NCI-H82 (cell line): Measurements from ENCODE around the gene FLRT1.

Experiments used
- DNase-seq: peaks from one replicate; lab custom pipeline; 2025; lab: John Stamatoyannopoulos, UW

FLRT1 gene

DNA sequence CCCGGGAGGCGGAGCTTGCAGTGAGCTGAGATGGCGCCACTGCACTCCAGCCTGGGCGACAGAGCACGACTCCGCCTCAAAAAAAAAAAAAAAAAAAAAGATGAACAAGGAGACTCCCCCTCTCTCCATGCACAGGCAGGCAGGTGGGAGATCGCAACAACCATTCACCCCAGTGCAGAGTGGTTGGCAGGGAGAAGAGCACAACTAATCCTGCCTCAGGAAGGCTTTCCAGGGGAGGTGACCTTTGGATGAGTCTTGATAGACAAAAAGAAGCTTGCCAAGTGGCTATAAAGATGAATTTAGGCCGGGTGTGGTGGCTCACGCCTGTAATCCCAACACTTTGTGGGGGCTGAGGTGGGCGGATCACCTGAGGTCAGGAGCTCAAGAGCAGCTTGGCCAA lies 30.0 kb downstream of the FLRT1 start:
- no peak for DNase-seq

DNA sequence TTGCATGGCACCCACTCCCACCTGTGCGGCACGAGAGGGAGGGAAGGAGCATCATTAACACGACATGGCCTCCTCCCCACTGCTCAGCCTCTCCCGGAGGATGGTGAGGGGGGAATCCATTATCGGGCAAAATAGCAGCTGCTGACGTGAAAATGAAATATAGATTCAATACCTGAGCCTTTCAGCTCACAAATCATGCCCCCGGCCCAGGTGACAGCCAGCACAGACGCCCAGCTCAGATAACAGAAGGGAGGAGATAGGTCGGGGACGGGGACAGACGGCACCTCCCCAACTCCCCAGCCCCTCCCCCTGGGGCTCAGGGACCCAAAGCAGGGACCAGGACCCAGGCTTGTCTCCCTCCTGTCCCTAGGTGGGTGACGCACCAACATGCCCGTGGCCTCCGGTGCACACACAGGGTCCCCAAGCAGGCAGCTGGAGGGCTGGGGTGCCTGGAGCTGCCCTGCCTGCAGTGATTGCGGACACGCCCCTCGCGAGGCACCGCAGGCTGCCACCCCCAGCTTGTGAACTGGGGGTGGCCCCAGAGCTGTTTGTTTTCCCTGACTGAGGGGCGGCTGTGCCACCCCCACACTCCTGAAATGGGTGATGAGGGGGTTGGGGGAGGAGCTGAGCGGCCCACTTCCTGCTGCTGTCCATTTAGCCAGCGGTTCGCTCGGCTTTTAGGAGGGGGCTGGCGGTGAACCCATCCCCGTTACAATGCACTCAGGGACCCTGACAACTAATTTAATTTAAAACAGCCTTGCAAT lies 31.7 kb downstream of the FLRT1 start:
- no peak for DNase-seq

DNA sequence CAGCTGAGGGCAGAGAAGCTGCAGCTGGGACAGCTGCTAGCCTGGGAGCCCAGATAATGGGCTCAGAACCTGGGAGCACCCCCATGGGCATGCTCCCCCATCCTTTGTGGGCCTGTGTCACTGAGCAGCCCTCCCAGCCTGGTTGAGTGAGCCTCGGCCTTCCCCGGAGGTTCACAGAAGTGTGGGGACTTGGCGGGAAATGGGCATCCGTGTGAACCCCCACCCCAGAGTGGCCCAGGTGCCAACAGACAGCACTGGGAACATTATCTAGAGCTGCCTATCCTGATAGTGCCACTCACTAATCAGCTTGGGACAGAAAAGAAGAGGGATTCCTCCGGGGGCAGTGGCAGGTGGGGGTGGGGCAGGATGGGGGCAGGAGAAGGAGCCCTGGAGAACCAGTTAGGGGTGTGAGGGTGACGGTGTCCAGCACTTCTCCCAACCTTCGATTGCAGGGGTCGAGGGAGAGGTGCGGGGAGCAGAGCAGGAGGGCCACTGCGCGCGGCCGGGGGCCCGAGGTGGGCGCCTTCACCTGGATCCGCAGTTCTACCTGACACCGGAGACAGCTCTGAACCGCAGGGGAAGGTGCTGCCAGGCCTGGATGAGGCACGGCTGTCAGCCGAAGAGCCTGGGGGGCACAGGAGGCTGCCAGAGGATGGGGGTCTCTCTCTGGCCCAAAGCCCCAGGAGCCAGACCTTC lies 33.1 kb downstream of the FLRT1 start:
- DNase-seq, result no peak

DNA sequence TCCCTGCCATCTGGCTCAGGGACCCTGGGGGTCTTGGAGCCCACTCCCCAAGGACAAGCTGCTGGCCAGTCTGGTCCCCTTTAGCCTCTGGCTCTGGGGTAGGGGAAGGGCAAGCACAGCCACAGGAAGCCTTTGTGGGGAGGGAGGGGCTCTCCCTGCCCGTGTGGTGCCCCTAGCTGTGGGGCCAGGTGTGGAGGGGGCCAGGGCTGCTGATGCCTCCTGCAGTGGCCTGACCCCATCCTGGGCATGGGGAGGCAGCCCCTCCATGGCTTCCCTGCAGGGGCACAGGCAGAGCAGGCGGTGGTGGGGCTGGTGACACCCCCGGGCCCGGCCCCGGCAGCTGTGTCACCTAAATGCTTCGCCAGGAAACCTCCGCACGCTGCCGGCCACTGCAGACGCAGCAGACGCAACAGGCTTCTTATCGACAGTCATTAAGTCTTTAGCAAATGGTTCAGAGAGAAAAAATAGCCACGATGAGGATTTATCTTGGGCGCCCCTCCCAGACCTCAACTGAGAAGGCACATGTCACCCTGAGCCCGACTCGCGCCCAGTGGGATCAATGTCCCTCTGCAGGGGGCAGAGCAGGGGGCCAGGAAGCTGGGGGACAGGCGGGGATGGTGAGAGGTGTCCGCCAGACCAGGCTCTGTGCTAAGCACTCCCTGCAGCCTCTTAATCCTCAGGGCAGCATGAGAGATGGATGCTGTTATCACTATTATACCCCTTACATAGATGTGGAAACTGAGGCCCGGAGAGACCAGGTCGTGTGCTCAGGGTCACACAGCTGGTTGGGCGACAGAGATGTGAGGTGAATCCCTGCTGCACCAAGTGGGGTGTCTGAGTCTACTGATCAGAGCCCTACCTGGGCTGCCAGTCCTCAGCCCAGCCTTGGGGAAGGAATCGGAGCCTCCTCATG lies 33.9 kb downstream of the FLRT1 start:
- peak; percentile 56 for DNase-seq

- DNase-seq, result no peak
Observed at GRCh38 chr11:64070314-64070681, 34.6 kb downstream of the FLRT1 start.

- DNase-seq, result peak; percentile 70
Observed at GRCh38 chr11:64071849-64072248, 36.1 kb downstream of the FLRT1 start.

DNA sequence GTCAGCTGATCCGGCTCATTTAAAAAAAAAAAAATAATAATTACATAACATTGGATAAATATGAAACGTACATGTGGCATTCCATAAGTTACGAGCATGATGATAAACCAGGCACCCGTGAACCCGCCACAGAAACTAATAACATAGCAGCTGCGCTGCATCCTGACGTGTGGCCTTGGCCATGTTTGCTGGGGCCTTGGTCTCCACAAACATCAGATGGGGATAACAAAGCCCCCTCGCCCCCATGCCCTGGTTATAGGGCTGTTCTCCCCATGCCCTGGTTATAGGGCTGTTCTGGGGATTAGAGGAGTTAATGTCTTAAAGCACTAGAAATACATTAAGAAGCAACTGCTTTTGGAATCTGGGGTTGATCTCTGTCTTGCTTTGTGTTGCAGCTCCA lies 36.7 kb downstream of the FLRT1 start:
- DNase-seq, result no peak

DNA sequence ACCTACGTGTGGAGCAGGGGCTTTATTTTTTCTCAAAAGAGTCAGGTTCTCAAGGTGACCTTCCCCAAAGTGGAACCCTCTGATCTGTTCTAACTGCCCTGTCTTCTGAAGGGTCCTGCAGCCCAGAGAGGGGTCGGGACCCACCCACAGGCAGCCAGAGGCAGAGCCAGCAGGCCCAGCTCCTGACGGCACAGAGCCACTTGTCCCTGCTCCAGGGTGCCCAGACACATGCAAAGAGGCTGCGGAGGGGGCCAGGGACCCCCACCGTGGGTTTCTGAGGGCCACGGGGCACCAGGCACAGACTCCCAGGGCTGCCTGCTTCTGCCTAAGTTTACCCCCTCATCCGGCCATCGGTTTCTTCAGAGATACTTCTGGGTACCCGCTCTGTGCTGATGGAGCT lies 37.1 kb downstream of the FLRT1 start:
- DNase-seq, result no peak

- no peak for DNase-seq
Observed at GRCh38 chr11:64073542-64073941, 37.8 kb downstream of the FLRT1 start.

DNA sequence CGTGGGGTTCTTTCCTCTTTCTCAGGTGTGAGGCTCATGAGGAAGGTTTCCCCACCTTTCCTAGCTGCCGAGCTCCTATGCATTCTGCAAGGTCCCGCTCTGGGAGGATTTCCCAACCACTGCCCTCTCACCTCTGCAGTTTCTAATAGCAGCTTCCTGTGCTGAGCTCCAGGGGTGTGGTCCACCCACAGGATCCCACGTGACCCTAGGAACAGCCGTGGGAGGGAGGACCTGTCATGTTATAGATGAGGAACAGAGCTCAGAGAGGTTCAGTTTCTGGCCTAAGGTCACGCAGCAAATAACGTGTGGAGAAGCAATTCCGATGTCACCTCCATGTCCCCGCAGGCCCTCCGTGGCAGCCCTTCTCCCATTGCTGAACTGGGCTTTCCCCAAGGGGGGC lies 38.5 kb downstream of the FLRT1 start:
- no peak for DNase-seq

GRCh38 chr11:64076758-64077157 lies 41.0 kb downstream of the FLRT1 start:
- DNase-seq, result no peak

- no peak for DNase-seq
Observed at GRCh38 chr11:64077607-64078006, 41.9 kb downstream of the FLRT1 start.

GRCh38 chr11:64078284-64078683 lies 42.6 kb downstream of the FLRT1 start:
- DNase-seq, result peak; percentile 97

- DNase-seq, result peak; percentile 58
Observed at GRCh38 chr11:64078905-64079304, 43.2 kb downstream of the FLRT1 start.

- DNase-seq, result no peak
Observed at GRCh38 chr11:64080390-64080789, 44.7 kb downstream of the FLRT1 start.

DNA sequence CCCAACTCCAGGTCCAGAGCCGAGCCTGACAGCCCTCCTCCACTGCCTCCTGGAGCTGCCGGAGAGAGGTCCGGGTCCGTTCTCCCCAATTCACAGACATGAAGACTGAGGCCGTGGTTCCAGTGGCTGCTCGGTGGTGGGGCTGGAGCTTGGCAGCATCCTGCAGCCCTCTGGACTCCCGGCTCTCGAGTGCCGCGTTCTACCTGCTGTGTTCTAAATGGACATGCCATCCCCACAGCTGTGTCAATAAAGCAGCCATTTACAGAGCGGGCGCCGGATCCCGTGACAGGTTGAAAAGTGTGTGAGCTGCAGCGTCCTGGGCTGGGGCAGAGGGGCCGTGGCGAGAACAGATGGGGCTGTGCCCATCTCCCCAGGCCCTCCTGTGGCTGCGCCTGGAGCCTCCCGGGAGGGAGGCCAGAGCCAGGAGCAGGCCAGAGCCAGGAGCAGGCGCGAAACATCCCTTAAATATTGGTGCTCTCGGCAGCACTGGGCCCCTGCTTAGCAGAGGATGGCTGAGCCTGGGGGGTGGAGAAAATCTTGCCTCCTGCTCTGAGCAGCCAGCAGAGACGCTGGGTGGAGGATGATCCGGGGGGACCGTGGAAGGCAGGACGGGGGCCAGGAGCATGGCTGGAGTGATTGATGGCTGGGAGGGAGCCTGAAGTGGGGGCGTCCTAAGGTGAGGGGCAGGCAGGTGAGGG lies 46.2 kb downstream of the FLRT1 start:
- no peak for DNase-seq

GRCh38 chr11:64083398-64084080 lies 47.8 kb downstream of the FLRT1 start:
- DNase-seq, result no peak

GRCh38 chr11:64084146-64084950 lies 48.6 kb downstream of the FLRT1 start:
- no peak for DNase-seq

- no peak for DNase-seq
Observed at GRCh38 chr11:64084951-64085710, 49.4 kb downstream of the FLRT1 start.
